HepG2 (cell line): ENCODE data around the gene RBM28. TPM values are rescaled to one million over a fixed set of nuclear protein-coding genes. Genes with fewer than 3 reads are reported as not detected.

ENCODE experiments used
- AGO2 ChIP-seq: fragments of 200-400 bp; formaldehyde crosslinking; optimal IDR thresholded peaks from 2 replicates; pipeline ENCODE3; 2017; ENCODE audit warnings: mild to moderate bottlenecking, low read depth, low read length, moderate library complexity
- ARNT2 ChIP-seq: sonication (generic); formaldehyde crosslinking; IDR thresholded peaks from 2 replicates; pipeline ENCODE4 v1.8.0; 2022; ENCODE audit warnings: mild to moderate bottlenecking, low read depth, missing genetic modification reagents, moderate library complexity
- ATF1 ChIP-seq: IDR thresholded peaks from 2 replicates; pipeline ENCODE4 v1.6.1; 2016; ENCODE audit warnings: mild to moderate bottlenecking, control low read depth
- CAMTA2 ChIP-seq: sonication (generic); formaldehyde crosslinking; IDR thresholded peaks from 2 replicates; pipeline ENCODE4 v1.4.0; 2020; ENCODE audit warnings: mild to moderate bottlenecking, missing genetic modification reagents, borderline replicate concordance
- CEBPB ChIP-seq: IDR thresholded peaks from 2 replicates; pipeline ENCODE4 v1.6.1; 2011; ENCODE audit warnings: low read depth, low read length, improper control_type of control experiment, borderline replicate concordance
- FOXA3 ChIP-seq: IDR thresholded peaks from 2 replicates; pipeline ENCODE4 v1.6.1; 2016; ENCODE audit warnings: missing genetic modification reagents, missing compliant biosample characterization
- FOXO1 ChIP-seq: sonication (generic); formaldehyde crosslinking; IDR thresholded peaks from 2 replicates; pipeline ENCODE4 v1.4.0; 2020; ENCODE audit warnings: missing genetic modification reagents
- GPBP1L1 ChIP-seq: sonication (generic); formaldehyde crosslinking; IDR thresholded peaks from 2 replicates; pipeline ENCODE4 v1.5.0; 2020; ENCODE audit warnings: mild to moderate bottlenecking, missing genetic modification reagents
- HES4 ChIP-seq: sonication (generic); formaldehyde crosslinking; IDR thresholded peaks from 2 replicates; pipeline ENCODE4 v1.9.0; 2021; ENCODE audit warnings: mild to moderate bottlenecking, missing genetic modification reagents, borderline replicate concordance
- HMGA1 ChIP-seq: sonication (generic); formaldehyde crosslinking; conservative IDR thresholded peaks from 2 replicates; pipeline ENCODE4 v1.4.0; 2020; ENCODE audit warnings: missing genetic modification reagents
- HOXA9 ChIP-seq: sonication (generic); formaldehyde crosslinking; IDR thresholded peaks from 2 replicates; pipeline ENCODE4 v1.8.1; 2022; ENCODE audit warnings: missing genetic modification reagents, mild to moderate bottlenecking, moderate library complexity, borderline replicate concordance
- MED8 ChIP-seq: sonication (generic); formaldehyde crosslinking; IDR thresholded peaks from 2 replicates; pipeline ENCODE4 v1.8.1; 2023; ENCODE audit warnings: mild to moderate bottlenecking, missing genetic modification reagents; ENCODE audit not compliant: insufficient replicate concordance
- MXD1 ChIP-seq: sonication (generic); formaldehyde crosslinking; IDR thresholded peaks from 2 replicates; pipeline ENCODE4 v1.4.0; 2020; ENCODE audit warnings: mild to moderate bottlenecking, missing genetic modification reagents
- RBAK ChIP-seq: sonication (generic); formaldehyde crosslinking; IDR thresholded peaks from 2 replicates; pipeline ENCODE4 v1.5.1; 2020; ENCODE audit warnings: mild to moderate bottlenecking, missing genetic modification reagents
- SMC3 ChIP-seq: IDR thresholded peaks from 2 replicates; pipeline ENCODE4 v1.6.1; 2011; ENCODE audit warnings: low read length, improper control_type of control experiment
- SRSF1 ChIP-seq: fragments of 200-400 bp; formaldehyde crosslinking; optimal IDR thresholded peaks from 2 replicates; pipeline ENCODE3; 2017; ENCODE audit warnings: mild to moderate bottlenecking, low read depth, low read length, moderate library complexity
- SUZ12 ChIP-seq: fragments of 150-350 bp; IDR thresholded peaks from 2 replicates; pipeline ENCODE4 v1.6.1; 2014; ENCODE audit warnings: low read depth, low read length
- TBX2 ChIP-seq: sonication (generic); formaldehyde crosslinking; IDR thresholded peaks from 2 replicates; pipeline ENCODE4 v1.5.0; 2020; ENCODE audit warnings: missing genetic modification reagents, mild to moderate bottlenecking, borderline replicate concordance
- TP53 ChIP-seq: sonication (generic); formaldehyde crosslinking; conservative IDR thresholded peaks from 2 replicates; pipeline ENCODE4 v1.4.0; 2020; ENCODE audit warnings: missing genetic modification reagents
- TRIM24 ChIP-seq: sonication (generic); formaldehyde crosslinking; IDR thresholded peaks from 2 replicates; pipeline ENCODE4 v1.8.0; 2022; ENCODE audit warnings: mild to moderate bottlenecking, missing genetic modification reagents
- ZFAT ChIP-seq: sonication (generic); formaldehyde crosslinking; conservative IDR thresholded peaks from 2 replicates; pipeline ENCODE4 v1.8.1; 2023; ENCODE audit warnings: missing genetic modification reagents, inconsistent platforms
- ZFP41 ChIP-seq: sonication (generic); formaldehyde crosslinking; IDR thresholded peaks from 2 replicates; pipeline ENCODE4 v1.4.0; 2020; ENCODE audit warnings: mild to moderate bottlenecking, missing genetic modification reagents, borderline replicate concordance
- ZFP62 ChIP-seq: sonication (generic); formaldehyde crosslinking; IDR thresholded peaks from 2 replicates; pipeline ENCODE4 v1.4.0; 2020; ENCODE audit warnings: missing genetic modification reagents
- ZFY ChIP-seq: sonication (generic); formaldehyde crosslinking; IDR thresholded peaks from 2 replicates; pipeline ENCODE4 v1.4.0; 2020; ENCODE audit warnings: missing genetic modification reagents
- ZNF20 ChIP-seq: sonication (generic); formaldehyde crosslinking; IDR thresholded peaks from 2 replicates; pipeline ENCODE4 v1.4.0; 2020; ENCODE audit warnings: mild to moderate bottlenecking, moderate library complexity, missing genetic modification reagents
- ZNF292 ChIP-seq: sonication (generic); formaldehyde crosslinking; IDR thresholded peaks from 2 replicates; pipeline ENCODE4 v1.8.1; 2022; ENCODE audit warnings: mild to moderate bottlenecking, low read depth, missing genetic modification reagents, borderline replicate concordance
- ZNF513 ChIP-seq: sonication (generic); formaldehyde crosslinking; conservative IDR thresholded peaks from 2 replicates; pipeline ENCODE4 v1.5.0; 2020; ENCODE audit warnings: missing genetic modification reagents
- ZNF678 ChIP-seq: sonication (generic); formaldehyde crosslinking; IDR thresholded peaks from 2 replicates; pipeline ENCODE4 v1.4.0; 2020; ENCODE audit warnings: mild to moderate bottlenecking, missing genetic modification reagents
- ZNF768 ChIP-seq: sonication (generic); formaldehyde crosslinking; IDR thresholded peaks from 2 replicates; pipeline ENCODE4 v1.4.0; 2020; ENCODE audit warnings: missing genetic modification reagents
- polyA plus RNA-seq, 8 experiments: library from polyadenylated mRNA; depleted of rRNA in 3 of 8; stranded (reverse) in 7 of 8; unstranded in 1 of 8; fragments of >200 nt; fragmentation: Illumina TruSeq in 4 of 8; extraction: Trizol in 4 of 8; gene quantifications; 2 replicates each; pipeline versions ENCODE4 v1.2.1 to v1.2.3, GENCODE V29; 2011 to 2016; ENCODE audit warnings: low read depth in 4 of 8, missing spikeins in 1 of 8, mixed read lengths in 1 of 8; ENCODE audit not compliant: insufficient read depth in 1 of 8
- total RNA-seq, 5 experiments: library from RNA; depleted of rRNA; stranded (reverse); fragments of >200 nt; fragmentation: Illumina TruSeq; extraction: Trizol; gene quantifications; 2 replicates each; pipeline ENCODE4 v1.2.3, GENCODE V29; 2016; ENCODE audit warnings: low read depth in 1 of 5

RBM28 gene
- total and polyA plus RNA-seq, 2 of the 13 experiments (the other 11 are each of a cell fraction or from before 2014, with no cell fraction given) = 20.5 to 49.0 TPM

- TF ChIP-seq ZFP41 (CRISPR knock-in tag) (peak; percentile 99), SRSF1 (peak; percentile 83), HMGA1 (no peak), SMC3 (no peak), TRIM24 (no peak), ZNF513 (no peak), GPBP1L1 (CRISPR knock-in tag) (no peak), HES4 (CRISPR knock-in tag) (peak; percentile 98), TP53 (peak; percentile 50; the same call in 1 of the 2 replicates), CAMTA2 (CRISPR knock-in tag) (0 out of 2 replicates have a peak, but pooled peaks have one; percentile 72), RBAK (peak; percentile 66; the same call in 1 of the 2 replicates), ZFY (CRISPR knock-in tag) (peak; percentile 98), ZFP62 (CRISPR knock-in tag) (no peak), FOXA3 (CRISPR knock-in tag) (peak; percentile 83), ZNF768 (CRISPR knock-in tag) (peak; percentile 86; the same call in 1 of the 2 replicates), ZNF678 (CRISPR knock-in tag) (peak; percentile 98; the same call in 1 of the 2 replicates), ZNF20 (CRISPR knock-in tag) (no peak), ZFAT (CRISPR knock-in tag) (peak; percentile 87; the same call in 1 of the 2 replicates), AGO2 (no peak), SUZ12 (no peak), HOXA9 (peak; percentile 99), ARNT2 (CRISPR knock-in tag) (peak; percentile 100), TBX2 (CRISPR knock-in tag) (peak; percentile 97), FOXO1 (CRISPR knock-in tag) (peak; percentile 83), ZNF292 (CRISPR knock-in tag) (peak; percentile 70; the same call in 1 of the 2 replicates), ATF1 (CRISPR knock-in tag) (peak; percentile 54; the same call in 1 of the 2 replicates), CEBPB (no peak), MED8 (peak; percentile 74), MXD1 (peak; percentile 96)
Observed at GRCh38 chr7:128343554-128344430, at the start of gene RBM28 (continued).
